Memory B cell (primary cell): Measurements from ENCODE around the gene MLXIPL.
"Not testable (repeated sequence)": the region's sequence is repeated elsewhere in the genome, so short reads cannot be mapped to it uniquely, and the experiment has no call there.

Source experiments
- ATAC-seq: fragments of 150-1000 bp; cut with Tn5 transposase; 2 replicates; pipeline ENCODE4 v1.10.0; 2021; ENCODE audit warnings: low read depth, mild to moderate bottlenecking, moderate library complexity
- DNase-seq, 2 donors: peaks; one replicate each; pipeline ENCODE4 v3.0.0; 2022; ENCODE audit warnings: low spot score in 2 of 2
- H3K27ac Mint-ChIP-seq: one replicate; pipeline ENCODE4 v1.8.0; 2022; ENCODE audit warnings: mild to moderate bottlenecking, moderate library complexity, mixed read lengths
- H3K27me3 Mint-ChIP-seq: one replicate; pipeline ENCODE4 v1.8.0; 2022; ENCODE audit warnings: mixed read lengths
- H3K36me3 Mint-ChIP-seq: one replicate; pipeline ENCODE4 v1.8.0; 2022; ENCODE audit warnings: mild to moderate bottlenecking, mixed read lengths
- H3K4me1 Mint-ChIP-seq: one replicate; pipeline ENCODE4 v1.8.0; 2022; ENCODE audit warnings: mixed read lengths
- H3K4me3 Mint-ChIP-seq: one replicate; pipeline ENCODE4 v1.8.0; 2022; ENCODE audit warnings: mild to moderate bottlenecking, moderate library complexity, mixed read lengths
- H3K9me3 Mint-ChIP-seq: one replicate; pipeline ENCODE4 v1.8.0; 2022; ENCODE audit warnings: mixed read lengths

The MLXIPL gene

DNA sequence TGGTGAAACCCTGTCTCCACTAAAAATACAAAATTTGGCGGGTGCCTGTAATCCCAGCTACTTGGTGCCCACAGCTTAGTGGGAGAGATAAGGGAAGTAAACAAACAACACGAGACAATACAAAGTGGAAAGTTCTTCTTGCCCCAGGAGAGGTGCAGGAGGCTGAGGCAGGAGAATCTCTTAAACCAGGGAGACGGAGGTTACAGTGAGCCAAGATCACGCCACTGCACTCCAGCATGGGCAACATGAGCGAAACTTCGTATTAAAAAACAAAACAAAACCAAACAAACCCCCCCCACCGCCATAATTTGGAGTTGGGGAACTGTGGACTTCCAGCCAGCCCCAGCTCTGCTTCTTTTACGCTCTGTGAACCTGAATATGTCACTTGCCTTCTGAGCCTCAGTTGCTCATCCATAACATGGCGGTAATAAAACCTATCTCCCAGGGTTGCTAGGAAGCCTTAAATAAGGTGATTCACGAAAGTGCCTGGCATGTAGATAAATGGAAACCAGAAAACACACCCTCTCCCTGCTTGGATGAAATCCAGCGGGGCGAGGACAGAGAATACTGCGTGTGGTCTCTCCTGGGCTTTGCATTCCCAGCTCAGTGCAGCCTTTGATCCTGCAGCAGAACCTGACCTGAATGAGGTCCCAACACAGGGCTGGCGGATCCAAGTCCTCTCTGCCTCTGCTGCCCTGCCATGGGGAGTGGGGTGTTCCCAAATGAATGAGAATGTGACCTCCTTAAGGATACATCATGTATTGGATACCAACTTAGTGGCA is 10.2 kb downstream of the MLXIPL start:
- Mint-ChIP-seq H3K36me3 (no peaks in the 10 kb centered on the region), H3K27ac (no peak overlapping the region), H3K9me3 (no peaks in the 10 kb centered on the region), H3K27me3 (peaks cover 20% of the 10 kb centered on the region), H3K4me3 (no peak overlapping the region), H3K4me1 (peaks cover 2% of the 10 kb centered on the region)
- ATAC-seq (no peak), DNase-seq (no peak)

DNA sequence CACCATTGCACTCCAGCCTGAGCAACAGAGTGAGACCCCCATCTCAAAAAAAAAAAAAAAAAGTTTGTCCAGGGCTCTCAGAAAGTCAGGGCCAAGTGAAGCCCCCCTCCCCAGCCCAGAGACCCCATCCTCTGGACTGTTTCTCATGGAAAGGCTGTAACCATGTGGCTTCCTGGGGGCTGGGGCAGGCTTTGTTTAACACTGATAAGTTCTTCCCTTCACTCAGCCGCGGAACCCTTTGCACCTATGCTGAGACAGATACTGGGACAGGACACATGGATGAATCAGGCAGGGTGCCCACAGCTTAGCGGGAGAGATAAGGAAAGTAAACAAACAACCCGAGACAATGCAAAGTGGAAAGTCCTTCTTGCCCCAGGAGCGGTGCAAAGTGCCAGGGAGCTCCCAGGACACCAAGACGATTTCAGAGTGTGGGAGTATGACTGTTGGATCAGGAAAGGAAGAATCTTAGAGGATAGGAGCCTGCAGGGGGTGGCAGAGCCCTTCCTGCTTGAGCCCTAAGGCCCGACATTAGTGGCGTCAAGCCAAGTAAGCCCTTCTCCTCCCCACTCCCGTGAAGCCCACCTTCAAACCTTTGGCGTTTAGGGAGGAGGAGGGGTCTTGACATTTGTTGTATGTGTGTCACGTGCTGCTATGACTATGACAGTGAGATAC is 11.6 kb downstream of the MLXIPL start:
- ATAC-seq (no peak), DNase-seq (no peak)
- H3K4me1 Mint-ChIP-seq, result no peaks in the 10 kb centered on the region
- no peak overlapping the region for H3K4me3 Mint-ChIP-seq
- no peaks in the 10 kb centered on the region for H3K9me3 Mint-ChIP-seq
- no peak overlapping the region for H3K27ac Mint-ChIP-seq
- no peaks in the 10 kb centered on the region for H3K36me3 Mint-ChIP-seq
- peaks cover 14% of the 10 kb centered on the region for H3K27me3 Mint-ChIP-seq

DNA sequence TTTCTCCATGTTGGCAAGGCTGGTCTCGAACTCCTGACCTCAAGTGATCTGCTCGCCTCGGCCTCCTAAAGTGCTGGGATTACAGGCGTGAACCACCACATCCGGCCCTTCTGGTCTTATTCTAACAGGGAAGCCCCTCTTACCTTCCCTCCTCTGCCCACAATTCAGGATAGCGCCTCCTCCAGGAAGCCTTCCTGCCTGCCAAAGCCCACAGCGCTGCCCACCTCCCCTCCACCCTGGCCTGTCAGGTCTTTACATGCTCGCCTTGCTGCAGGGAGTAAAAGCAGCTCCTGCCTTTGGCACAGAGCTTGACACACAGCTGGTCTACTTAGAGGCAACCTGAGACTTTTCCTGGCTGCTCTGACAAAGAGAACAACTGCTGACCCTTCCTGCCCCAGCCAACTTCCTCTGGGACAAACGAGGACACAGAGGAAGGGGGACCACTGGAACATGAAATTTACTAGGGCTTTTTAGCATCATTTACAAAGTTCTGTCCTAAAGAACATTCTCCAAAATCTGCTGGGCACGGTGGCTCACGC is 13.2 kb downstream of the MLXIPL start:
- H3K27ac Mint-ChIP-seq, result no peak overlapping the region
- ATAC-seq, result no peak
- peaks cover 3% of the 10 kb centered on the region for H3K4me1 Mint-ChIP-seq
- peaks cover 19% of the 10 kb centered on the region for H3K27me3 Mint-ChIP-seq
- H3K4me3 Mint-ChIP-seq, result no peak overlapping the region
- DNase-seq, result no peak
- H3K36me3 Mint-ChIP-seq, result no peaks in the 10 kb centered on the region
- H3K9me3 Mint-ChIP-seq, result no peaks in the 10 kb centered on the region

DNA sequence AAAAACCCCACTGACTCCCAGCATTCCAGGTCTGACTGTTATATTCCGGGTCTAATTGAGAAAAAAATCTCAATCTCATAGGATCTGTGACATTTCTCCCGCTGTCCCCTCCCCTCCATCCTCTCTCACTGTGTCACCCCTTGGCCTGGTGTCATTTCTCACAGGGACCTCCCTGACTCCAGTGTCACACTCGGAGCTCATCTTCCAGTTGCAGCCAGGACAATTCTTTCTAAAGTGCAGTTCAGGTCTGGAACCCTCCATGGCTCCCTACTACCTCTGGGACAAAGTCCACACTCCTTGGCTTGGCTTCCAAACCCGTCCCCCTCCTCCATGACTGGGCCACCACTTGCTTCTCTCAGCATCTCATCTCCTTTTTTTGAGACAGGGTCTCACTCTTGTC is 14.2 kb downstream of the MLXIPL start:
- Mint-ChIP-seq H3K4me1 (peaks cover 3% of the 10 kb centered on the region), H3K36me3 (no peaks in the 10 kb centered on the region), H3K27ac (no peak overlapping the region), H3K4me3 (no peak overlapping the region), H3K9me3 (no peaks in the 10 kb centered on the region), H3K27me3 (peaks cover 19% of the 10 kb centered on the region)
- DNase-seq, result no peak
- no peak for ATAC-seq

DNA sequence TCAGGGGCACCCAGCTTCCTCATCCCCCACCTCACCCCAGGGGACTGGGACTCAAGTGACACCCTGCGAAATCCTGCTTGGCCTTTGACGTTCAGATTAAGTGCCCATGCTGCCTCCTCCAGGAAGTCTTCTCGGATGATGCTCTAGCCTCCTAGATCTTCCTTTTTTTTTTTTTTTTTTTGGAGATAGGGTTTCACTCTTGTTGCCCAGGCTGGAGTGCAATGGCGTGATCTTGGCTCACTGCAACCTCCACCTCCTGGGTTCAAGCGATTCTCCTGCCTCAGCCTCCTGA is 16.7 kb downstream of the MLXIPL start:
- not testable (repeated sequence) for H3K4me1 Mint-ChIP-seq

DNA sequence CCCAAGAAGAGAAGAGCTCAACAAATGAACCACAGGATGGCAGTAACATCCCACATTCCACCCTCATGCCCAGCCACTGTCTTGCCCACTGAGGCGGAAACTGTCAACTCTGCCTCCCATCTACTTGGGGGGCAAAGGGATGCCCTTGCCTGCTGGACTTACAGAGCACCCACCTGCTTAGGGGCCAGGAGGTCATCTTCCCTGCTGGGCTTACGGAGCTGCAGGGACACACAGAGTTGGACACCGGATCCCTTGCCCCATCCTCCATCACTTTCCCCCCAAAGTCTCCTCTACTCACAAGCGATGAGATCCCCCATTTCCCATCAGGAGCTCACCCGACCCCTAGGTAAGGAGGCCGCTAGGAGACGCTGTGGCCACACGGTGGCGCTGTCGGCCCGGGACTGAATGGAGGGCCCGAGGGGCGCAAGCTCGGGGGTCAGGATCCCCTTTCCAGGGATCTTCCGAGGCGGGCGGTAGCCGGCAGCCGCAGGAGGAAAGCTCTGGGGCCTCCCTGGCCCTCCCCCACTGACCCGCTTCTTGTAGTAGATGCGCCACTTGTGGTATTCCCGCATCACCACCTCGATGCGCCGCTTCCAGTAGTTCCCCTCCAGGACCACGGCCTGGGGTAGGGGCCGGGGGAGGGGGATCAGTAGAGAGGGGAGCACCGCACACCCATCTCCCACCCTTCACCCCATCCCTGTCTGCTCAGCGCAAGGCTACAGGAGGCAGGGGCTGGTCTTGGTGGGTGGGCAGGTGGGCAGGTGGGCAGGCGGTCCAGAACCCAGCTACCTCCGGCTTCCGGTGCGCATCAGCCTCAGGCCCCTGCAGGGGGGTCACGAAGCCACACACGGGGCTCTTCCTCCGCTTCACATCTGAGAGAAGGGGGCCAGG is 17.3 kb downstream of the MLXIPL start:
- no peaks in the 10 kb centered on the region for H3K9me3 Mint-ChIP-seq
- ATAC-seq (peak; percentile 79), DNase-seq (peak; percentile 64 to 76)
- no peak overlapping the region for H3K27ac Mint-ChIP-seq
- no peaks in the 10 kb centered on the region for H3K36me3 Mint-ChIP-seq
- H3K4me1 Mint-ChIP-seq, result peaks cover 7% of the 10 kb centered on the region
- no peak overlapping the region for H3K4me3 Mint-ChIP-seq
- peaks cover 20% of the 10 kb centered on the region for H3K27me3 Mint-ChIP-seq

More for the DNA sequence above, 16.7 kb downstream of the MLXIPL start:
- H3K4me3 Mint-ChIP-seq, H3K36me3 Mint-ChIP-seq, ATAC-seq, H3K9me3 Mint-ChIP-seq, H3K27ac Mint-ChIP-seq, DNase-seq: not testable (repeated sequence)
- H3K27me3 Mint-ChIP-seq, result peaks cover 21% of the 10 kb centered on the region

DNA sequence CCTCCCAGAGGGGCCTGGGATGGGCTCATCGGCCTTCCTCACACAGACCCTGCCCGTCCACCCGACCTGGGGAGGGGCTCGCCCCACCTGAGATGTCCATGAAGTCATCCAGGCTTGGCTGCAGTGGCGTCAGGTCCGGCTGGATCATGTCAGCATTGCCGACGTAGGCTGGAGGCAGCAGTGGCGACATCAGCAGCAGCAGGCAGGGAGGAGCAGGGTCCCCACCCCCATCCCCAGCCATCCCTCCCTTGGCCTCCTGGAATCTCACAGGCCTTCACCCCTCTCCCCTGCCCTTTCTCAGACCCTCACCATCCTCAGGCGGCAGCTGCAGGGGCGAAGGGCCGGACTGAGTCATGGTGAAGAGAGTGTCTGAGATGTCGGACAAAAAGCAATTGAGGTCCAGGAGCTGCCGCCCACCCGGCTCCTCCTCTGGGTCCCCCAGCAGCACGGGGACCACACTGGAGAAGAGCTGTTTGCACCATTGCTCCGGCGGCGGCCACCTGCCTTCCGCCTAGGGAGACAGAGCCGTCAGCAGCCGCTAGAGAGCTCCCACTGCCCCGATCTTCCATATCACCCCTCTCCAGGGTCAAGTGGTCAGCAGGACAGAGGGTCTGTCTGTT is 18.6 kb downstream of the MLXIPL start:
- H3K4me1 Mint-ChIP-seq, result peaks cover 7% of the 10 kb centered on the region
- no peak overlapping the region for H3K27ac Mint-ChIP-seq
- ATAC-seq (no peak), DNase-seq (no peak)
- H3K4me3 Mint-ChIP-seq, result no peak overlapping the region
- H3K36me3 Mint-ChIP-seq, result no peaks in the 10 kb centered on the region
- H3K9me3 Mint-ChIP-seq, result no peaks in the 10 kb centered on the region
- peaks cover 18% of the 10 kb centered on the region for H3K27me3 Mint-ChIP-seq

DNA sequence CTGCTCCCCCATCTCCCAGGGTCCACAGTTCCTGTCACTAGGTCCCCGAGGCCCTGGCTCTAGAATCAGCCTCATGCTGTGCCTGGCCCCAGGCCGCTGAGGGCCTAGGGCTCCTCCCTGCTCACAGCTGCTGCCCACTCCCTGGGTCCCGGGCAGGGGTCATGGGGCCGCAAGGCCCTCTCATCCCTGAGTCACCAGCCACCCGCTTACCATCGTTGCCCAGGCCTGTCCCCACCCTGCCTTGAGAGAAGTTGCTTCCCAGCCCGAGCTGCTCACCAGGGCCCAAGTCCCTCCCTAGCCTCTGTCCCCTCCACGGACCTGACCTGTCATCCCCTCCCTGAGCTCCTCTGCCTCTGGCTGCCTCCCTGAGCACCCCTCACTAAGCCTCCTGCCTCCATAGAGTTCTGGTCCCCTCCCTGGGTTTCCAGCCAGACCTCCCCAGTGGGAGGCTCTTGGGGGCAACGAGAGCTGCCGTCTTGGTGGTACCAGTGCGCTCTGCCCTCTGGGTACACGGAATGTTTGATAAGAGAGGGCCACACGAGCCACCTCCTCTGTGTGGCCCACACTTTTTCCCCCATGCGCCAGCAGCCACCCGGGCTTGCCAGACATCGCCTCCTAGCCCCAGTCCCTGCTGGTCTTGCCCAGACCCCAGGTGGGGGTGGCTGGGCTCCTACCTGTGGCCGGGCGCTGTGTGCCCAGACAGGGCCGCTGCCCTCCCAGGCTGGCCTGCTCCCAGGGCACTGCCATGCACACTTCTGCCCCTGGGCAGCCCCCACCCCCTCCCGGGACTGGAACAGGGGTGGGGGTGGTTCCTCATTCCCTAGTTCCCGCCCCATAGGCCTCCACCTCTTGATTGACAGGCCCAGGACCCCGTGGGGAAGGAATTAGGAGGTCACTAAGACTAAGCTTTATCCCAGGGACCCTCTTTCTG is 21.3 kb downstream of the MLXIPL start:
- peaks cover 7% of the 10 kb centered on the region for H3K4me1 Mint-ChIP-seq
- peaks cover 23% of the 10 kb centered on the region for H3K27me3 Mint-ChIP-seq
- DNase-seq (no peak), ATAC-seq (no peak)
- no peaks in the 10 kb centered on the region for H3K36me3 Mint-ChIP-seq
- H3K27ac Mint-ChIP-seq, result no peak overlapping the region
- no peak overlapping the region for H3K4me3 Mint-ChIP-seq
- no peaks in the 10 kb centered on the region for H3K9me3 Mint-ChIP-seq

DNA sequence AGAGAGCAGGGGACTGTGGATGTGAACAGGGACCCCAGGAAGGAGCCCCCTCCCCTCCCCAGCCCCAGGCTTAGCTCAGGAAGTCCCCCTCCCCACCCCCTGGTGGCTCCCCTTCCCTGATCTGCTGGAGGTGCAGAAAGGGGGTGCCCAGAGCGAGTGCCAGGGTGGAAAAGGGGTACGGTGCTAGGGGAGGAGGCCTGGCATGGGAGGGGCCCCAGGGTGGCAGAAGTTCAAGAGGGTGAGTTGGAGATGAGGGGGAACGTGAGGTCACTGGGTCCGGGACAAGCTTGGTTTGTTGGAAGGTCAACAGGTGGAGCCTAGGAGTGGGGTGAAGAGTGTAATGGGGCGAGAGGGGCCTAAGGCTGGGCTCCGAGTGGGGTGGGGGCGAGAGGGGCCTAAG is 24.4 kb downstream of the MLXIPL start:
- Mint-ChIP-seq H3K9me3 (no peaks in the 10 kb centered on the region), H3K4me1 (peaks cover 4% of the 10 kb centered on the region), H3K4me3 (no peak overlapping the region), H3K27me3 (peaks cover 22% of the 10 kb centered on the region), H3K36me3 (no peaks in the 10 kb centered on the region), H3K27ac (no peak overlapping the region)
- DNase-seq (no peak), ATAC-seq (no peak)

DNA sequence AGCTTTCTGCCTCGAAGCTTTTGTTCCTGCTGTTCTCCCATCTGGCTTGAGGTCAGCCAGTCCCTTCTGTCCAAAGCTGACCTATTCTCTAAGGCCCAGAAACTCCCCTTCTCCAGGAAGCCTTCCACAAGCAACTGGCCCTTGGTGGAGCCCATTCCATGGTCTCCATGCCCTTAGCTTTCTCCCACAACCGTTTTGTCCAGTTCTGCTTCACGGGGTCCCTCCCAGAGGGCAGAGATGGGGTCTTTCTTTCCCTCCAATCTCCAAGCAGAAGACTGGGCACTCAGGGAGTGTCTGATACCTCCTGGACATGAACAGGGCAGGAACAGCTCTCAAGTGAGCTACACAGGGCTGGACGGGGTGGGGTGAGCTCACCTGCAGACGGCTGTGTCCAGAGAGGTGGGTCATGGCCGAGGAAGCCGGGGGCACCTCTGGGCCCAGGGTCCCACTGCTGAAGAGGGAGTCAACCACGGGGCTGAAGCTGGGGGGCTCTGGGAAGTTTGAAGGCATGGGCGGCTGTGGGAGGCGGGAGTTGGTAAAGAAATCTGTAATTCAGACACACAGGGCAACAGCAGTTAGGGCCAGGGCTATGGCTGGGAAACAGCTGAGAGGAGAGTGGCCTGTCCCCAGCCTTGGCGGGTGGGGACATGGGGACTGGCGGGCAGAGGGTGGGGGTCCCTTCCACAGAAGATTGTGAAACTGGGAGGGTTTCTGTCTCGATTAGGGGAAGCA is 25.0 kb downstream of the MLXIPL start:
- no peaks in the 10 kb centered on the region for H3K36me3 Mint-ChIP-seq
- ATAC-seq (no peak), DNase-seq (no peak)
- H3K27ac Mint-ChIP-seq, result no peak overlapping the region
- H3K4me1 Mint-ChIP-seq, result peaks cover 4% of the 10 kb centered on the region
- H3K4me3 Mint-ChIP-seq, result no peak overlapping the region
- H3K27me3 Mint-ChIP-seq, result peaks cover 22% of the 10 kb centered on the region
- no peaks in the 10 kb centered on the region for H3K9me3 Mint-ChIP-seq

DNA sequence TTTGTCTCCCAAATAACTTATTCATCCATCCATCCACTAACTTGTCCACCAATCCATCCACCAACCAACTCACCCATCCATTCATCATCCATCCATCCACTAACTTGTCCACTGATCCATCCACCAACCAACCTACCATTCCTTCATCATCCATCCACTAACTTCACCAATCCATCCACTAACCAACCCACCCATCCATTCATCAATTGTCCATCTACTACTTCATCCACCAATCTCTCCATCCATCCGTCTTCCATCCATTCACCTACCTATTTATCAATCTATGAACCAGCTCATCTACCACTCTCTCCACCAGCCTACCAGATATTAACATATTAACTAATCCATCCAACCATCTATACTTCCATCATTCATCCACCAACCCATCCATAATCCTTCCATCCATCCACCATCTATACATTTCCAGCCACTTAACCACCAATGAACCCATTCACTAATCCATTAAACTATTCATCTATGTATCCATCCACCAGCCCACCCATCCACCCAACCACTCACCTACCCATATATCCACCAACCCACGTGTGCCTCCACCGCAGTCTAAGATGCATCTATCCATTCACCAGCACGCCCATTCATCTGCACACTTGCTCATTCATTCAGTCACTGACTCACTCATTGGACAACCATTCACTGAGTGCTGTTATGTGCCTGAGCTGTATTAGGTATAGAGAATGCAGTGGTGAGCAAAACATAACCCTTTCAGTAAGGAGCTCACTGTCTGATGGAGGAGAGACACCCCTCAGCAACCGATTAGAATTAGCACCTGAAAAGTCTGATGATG is 26.1 kb downstream of the MLXIPL start:
- Mint-ChIP-seq H3K9me3 (no peaks in the 10 kb centered on the region), H3K4me3 (no peak overlapping the region), H3K36me3 (no peaks in the 10 kb centered on the region), H3K4me1 (peaks cover 4% of the 10 kb centered on the region), H3K27ac (no peak overlapping the region), H3K27me3 (peaks cover 20% of the 10 kb centered on the region)
- ATAC-seq (no peak), DNase-seq (no peak)
